Fibroblast of the conjunctiva (primary cell): ENCODE results near the gene SERGEF.

Experiments
- DNase-seq: peaks from one replicate; pipeline ENCODE4 v3.0.0-alpha.2; 2010; ENCODE audit warnings: low read depth

The SERGEF gene

DNA sequence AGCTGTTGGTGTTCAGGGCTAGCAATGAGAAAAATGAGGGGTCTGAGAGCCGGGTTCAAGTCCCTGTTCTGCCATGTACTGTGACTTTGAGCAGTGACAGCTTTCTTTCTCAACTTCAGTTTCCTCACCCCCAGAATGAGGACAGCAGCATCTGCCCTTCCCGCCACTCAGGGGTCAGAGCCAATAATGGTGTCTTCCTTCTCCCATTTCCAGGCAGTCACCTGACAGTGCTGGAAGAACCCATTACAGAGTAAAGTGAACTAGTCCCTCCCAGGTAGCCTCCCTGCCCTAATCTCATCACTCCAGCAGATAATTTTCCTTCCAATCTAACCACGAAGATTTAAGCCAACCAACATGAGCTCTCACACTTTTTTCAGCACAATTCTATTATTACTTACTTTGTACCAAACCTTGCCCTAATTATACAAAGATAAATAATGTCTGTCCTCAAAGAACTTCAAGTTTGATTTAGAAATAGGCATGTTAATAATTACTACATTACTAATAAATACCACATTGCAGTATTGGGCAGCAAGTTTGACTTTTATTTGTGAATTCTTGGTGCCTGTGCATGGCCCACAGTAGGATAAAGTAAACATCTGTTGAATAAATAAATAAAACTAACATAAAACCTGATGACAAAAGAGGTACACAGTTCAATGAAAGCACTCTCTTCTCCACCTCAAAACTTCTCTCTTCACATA is 61.0 kb downstream of the SERGEF start:
- DNase-seq = no peak

DNA sequence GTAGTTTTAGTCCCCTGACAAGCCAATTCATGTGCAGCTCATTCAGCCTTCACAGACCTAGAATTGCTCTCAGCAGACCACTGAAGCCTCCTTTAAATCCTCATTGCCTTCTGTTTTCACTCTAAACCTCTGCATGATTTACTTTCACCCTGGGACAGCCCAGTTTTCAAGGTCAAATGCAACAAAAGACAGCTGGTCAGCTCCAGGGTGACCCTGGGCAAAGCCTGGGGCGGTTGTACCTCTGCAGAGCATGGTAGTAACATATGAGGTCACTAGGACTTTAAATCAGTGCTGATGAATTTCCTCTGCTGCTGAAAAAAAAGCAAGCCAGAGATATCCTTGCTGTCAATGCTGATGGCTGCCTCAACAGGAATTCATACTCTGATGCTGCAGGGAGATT is 62.2 kb downstream of the SERGEF start:
- DNase-seq = no peak

DNA sequence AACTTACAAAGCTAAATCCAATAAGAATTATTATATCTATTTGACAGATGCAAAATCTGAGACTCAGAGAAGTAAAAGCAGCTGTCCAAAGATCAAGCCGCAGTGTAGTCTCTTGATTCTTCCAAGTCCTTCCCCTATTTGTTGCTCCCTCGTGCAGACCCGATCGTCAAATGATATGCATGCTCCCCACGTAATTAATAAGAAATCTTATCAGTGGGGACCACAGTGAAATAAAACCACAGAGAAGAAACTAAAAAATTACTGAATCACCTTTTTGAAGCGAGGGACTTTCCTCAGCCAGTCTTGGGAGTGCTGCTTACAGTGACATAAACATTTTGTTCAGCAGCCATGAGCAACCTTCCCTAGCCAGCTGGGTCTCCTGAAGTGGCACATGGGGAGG is 64.6 kb downstream of the SERGEF start:
- DNase-seq = no peak

DNA sequence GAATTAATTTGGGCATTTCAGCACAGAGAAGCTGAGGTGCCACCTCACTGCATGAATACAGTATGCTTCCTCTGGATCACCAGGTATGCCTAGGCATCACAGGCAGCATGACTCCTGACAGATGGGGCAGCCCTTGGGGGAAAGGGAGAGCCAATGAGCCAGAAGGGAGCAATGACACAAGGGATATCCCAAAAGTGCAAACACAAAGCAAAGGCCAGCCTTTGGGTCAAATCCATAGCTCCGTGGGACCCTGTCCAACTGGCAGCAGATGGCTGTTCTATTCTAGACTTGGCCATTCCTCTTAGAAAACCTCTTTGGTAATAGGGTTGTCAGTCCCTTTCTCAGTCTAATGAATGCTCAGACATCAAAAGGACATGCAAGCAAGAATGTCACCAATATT is 73.3 kb downstream of the SERGEF start:
- no peak for DNase-seq

DNA sequence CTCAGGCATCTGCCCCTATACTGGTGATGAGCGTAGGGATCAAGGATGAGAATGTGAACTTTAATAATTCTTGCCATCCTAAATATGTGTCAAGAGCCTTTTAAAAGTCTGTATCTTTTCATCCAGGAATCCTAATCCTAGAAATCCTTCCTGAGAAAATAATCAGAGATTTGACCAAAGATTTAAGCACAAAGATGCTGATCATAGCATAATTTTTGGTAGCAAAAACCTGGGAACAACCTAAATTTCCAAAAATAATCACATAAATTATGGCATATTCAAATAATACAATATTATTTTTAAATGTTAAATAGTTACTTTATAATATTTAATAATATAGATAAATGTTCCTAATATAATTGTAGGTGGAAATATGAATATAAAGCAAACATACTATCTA is 76.1 kb downstream of the SERGEF start:
- DNase-seq = no peak

DNA sequence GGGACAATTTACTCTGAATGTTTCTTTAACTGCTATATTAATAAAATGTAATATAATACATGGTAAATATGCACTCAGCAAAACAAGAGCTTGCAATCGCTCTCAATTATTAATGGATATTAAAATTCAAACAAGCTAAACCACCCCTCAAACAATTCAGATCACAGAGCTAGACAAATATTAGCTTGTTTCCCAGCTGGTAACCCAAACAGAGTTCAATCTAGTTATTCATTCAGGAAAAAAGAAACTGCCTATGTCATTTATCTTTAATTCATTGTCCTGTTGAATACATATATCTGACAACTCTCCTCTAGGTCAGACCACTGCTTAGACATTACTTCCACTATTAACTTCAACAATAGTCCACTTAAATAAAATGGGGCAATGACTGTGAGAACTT is 78.7 kb downstream of the SERGEF start:
- DNase-seq = no peak

DNA sequence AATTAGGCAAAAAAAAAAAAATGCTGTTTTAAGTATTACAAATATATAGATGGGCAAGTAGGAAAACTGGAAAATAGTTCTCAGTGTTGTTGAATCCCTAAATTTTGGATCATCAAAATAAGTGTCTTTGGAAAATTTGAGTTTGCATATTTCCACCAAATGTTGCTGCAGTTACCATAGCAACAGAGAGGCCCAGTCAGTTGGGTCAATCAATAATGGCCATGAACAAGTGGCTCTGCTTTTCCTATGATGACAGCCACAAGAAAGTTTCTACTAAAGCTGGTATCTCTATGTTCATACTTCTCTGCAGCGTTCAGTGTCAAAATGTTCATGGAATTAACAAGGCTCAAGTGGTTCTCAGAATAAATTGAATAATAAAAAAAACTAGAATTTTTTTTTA is 79.1 kb downstream of the SERGEF start:
- no peak for DNase-seq

DNA sequence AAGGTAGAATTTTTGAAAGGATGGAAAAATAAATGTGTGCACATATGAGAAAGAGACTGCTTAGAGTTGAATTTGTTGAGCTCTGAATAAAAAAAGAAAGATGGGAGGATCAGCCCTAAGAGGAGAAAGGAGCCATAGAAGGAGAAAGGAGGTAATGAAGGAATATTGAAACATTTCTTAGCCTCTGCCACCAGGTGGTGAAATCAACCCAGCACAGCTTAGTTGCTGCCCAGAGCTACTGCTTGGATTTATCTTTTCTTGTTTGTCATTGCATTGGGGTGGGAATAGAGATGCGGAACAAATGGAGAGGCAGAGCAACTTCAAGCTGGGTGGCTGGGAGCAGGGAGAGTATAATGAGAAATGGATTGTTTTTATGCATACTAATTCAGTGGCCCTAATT is 80.4 kb downstream of the SERGEF start:
- no peak for DNase-seq

DNA sequence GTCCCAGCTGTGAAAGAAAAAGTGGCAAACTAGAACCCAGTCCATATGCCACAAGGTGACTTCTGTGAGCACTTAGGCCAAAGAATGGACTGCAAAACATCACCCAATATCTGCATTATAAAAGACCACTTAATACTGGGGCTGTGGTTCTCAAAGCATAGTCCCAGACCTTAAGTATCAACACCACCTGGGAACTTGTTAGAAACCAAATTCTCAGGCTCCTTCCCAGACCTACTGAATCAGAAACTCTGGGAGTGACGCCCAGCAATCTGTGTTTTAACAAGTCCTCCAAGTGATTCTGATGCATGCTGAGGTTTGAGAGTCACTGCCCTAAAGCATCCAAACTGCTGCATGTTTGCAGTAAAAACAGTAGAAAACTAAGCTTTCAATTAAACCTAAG is 81.3 kb downstream of the SERGEF start:
- no peak for DNase-seq

DNA sequence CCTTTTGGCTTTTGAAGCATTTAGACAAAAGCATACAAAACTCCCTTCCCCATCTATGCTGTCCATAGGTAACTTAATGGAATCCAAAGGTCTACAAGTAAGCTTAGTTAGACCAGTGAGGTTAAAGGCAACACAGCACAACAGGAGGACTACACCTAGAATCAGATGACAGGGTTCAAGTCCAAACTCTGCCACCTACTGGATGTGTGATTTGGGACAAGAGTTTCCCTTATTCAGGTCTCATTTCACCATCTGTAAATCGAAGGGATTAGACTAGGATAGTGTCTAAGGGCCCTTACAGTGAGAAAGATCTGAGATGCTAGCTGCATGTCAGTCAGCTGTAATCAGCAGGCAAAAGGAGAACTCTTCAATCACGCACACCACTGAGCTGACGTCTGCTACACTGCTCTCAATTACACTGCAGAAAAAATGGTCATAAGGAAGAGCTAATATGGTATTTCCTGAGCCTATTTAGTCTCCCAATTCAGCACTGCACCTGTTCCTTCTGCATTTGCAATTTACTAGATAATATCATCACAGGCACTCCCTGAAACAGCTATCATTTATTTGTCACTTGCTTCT is 82.2 kb downstream of the SERGEF start:
- DNase-seq = no peak

DNA sequence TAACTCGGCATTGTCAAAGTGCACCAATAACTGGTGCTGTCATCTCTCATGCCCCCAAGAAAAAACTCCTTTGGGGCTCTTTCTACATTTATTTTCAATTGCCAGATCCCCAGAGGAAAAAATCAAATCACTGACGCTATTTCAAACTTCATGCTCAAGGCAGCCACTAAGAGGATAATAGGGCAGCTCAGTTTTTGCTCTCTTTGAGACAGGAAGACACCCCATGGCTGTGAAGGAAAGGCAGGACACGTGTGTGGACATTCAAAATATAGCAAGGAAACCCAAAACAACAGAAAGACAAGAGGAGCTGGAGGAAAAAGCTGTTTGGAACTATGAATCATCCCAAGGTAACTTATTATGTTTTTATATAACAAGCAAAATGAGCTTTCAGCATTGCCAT is 83.7 kb downstream of the SERGEF start:
- DNase-seq = no peak

DNA sequence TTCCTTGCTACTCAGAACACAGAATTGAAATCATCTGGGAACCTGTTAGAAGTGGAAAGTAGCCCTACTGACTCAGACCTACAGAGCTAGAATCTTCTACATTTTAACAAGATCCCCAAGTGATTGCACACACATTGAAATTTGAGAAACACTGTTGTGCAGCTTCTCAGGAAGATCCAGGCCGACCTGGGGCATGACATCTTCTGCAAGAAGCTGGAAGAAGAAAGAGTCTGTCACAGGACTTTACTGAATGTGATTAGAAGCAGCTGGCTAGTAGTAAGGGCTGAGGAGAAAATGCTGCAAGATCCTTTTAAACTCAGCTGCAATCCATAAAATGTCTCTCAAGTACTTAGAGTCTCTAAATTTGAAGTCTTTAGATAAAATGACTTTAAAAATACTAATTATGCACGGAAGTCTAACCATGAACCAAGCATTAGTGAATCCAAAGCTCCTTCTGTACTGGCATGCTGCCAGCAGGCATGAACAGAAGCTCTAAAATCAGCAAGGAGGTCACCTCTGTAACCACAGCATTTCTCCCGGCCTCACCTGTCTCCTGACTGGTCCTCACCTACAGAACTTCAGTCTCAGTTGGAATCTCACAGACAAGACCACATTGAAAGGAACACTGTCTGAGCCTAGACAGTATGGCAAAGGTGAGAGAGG is 85.0 kb downstream of the SERGEF start:
- DNase-seq = peak; percentile 84

DNA sequence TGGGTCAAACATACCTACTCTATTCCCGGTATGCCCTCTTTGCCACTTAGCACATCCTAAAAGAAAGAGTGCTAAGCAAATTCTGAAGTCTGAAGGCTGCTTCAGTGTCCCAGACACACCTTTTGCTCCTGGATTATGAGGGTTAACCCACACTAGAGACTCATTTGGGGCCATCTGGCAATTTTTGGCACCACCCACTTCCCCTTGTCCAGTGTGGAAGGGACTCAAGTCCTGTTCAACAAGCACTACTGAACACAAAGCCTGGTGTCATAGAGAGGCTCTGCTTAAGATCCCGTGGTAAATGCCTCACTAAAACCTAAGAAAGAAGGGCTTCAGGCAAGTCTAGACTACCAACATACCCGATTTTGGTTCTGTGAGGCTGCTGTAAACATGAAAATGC is 85.8 kb downstream of the SERGEF start:
- no peak for DNase-seq

DNA sequence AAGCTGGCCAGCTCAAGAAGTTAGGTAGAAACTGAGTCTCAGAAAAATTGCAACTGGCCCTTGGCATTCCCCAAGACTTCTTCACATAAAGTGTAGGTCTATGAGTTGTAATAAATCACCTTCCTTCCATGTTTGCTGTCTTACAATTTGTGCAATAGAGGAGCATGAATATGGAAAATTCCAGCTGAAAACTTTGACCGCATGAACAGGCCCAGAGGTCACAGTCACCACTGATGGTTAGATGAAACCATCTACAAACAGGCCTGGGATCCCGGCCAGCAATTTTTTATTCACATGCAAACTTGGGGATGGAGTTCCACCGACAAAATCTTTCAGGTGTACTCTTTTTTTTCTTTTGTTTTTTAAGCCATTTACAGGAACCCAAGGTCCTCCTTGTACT is 88.1 kb downstream of the SERGEF start:
- DNase-seq = no peak

DNA sequence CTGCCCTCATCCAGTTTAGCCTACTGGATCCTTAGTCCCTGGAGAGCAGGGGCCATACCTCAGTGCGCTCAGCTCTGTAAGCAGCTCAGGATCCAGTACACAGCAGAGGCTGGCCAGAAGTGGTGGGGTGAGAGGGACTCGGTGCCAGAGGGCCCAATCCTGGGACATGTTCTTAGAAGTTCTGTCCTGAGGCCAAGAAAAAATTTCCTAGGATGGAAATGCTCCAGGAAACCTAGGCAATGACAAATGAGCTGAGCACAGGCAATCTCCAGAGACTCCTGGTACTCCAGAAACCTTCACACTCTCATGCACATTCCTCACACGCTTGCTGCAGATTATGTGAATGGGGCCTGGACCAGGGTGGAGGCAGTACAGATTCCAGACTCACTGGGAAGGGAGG is 89.6 kb downstream of the SERGEF start:
- no peak for DNase-seq

DNA sequence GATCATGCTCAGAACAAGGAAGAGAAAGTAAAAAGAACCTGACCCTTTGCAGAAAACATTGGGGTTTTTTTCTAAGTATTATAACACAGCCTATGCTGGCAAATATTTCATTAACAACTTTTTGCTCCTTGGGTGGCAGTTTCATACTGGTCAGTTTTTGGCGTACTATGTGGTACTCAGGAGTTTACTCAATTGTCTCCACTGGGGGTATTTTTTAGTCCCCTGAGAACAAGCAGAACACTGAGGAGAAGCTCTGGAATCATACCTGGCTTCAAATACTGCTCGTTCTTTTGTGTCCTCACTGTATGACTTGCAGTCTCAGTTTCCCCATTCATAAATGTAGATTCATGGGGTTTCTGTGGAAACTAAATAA is 90.4 kb downstream of the SERGEF start:
- DNase-seq = no peak

DNA sequence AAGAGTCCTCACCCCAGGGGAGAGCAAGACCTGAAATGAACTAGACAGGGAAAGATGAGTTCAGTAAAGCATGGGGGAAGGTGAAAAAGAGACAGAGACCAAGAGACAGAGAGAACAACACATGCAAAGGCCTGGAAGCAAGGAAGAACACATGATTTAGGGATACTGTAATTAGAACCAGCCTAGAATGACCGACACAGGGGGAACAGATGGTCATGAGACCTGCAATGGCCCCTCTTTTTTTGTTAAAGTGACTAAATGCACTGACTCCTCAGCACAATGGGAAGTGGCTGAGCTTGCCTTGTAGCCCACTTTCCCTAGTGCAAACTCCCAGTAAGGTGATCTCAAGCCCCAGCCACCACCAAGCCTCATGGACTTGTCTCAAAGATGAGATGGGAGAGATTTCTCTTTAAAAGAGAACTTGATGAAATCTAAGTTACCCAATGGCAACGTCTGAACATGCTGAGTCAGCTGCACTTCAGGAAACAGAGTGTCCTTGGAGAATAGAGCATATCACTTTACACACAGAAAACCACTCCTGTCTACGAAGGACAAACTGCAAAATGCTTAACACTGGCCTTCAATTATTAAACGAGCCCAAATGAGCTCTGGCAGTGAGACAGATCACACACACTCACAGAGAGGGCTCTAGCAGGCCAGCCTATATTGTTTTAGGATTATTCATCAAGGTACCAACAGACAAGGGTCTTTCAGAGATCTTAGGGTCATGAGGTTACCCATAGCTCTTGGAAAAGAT is 91.0 kb downstream of the SERGEF start:
- DNase-seq = peak; percentile 74

DNA sequence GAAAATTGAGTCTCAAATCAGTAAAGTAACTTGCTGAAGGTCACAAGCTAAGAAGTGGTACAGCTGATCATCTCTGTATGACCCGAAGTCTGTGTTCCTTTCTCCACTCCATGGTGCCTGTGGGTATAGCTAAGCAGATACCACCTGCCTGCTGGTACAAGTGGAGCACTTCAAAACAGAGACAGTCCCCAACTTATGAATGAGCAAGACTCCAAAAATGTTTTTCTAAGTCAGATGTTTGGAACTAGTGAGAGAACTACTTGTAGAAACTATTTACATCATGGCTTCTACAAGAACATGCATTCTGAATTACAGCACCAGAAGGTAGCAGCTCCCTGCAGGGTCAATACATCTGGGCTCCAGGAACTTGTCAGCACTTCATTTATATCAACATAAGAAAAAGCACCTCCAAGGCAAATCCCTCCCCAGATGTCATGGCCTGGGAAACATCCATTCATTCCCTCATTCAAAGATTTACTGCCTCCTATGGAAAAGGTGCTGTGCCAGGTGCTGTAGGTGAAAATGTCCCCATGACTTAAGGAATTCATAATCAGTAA is 94.7 kb downstream of the SERGEF start:
- no peak for DNase-seq

DNA sequence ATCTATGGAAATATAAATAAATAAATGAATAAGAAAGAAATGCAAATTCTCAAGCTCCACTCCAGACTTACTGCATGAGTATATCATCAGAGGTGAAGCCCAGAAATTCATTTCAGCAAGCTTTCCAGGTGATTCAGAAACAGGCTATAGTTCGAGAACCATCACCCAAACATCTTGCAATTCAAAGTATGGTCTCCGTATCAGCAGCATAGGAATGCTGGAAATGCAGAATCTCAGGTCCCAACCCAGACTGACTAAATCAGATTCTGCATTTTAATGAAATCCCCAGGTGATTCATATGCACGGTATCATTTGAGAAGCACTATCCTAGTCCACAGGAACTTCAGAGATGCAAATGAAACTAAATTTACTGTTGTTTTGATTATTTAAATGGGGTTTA is 95.3 kb downstream of the SERGEF start:
- DNase-seq = no peak

DNA sequence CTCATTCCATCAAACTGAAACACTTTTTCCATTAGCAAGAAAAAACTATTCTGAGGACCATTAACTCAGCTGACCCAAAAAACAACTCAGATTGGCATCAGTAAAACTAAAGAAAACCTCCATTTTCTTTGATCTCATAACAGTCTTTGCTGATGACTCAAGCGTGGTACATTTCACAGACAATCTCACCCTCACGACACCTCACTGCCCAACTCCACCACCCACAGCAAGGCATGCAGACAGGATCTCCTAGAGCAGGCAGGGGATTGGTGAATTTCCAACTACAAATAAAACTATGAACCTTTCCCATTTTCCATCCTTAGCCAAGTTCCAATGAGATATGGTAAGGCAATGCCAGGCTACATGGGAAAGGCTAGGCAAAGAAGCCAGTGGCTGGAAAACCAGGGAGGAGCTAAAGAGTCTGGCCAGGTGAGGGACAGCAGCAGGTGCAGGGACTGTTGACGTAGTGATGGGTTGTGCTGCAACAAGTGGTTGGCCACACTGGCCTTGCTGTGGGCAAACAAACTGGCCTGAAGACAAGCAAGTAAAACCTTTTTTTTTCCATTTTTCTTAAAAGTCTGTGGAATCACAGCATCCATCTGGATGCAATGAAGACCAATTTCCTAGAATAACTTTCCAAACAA is 97.2 kb downstream of the SERGEF start:
- DNase-seq = no peak

DNA sequence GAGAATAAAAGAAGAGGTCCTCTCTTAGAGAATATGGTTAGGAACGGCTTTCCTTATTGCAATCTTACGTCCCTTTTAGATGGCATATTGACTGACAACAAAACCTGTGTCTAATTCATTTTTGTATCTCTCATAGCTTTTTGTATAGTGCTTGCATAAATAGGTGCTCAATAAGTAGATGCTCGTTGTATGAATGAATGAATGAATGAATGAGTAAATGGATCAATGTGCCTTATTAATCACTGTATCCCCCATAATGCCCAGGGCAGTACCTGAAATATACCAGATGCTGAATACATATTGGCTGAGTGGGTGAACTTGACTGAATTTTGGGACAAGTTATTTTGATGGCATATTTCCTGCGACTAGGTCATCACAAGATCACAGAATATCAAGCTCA is 97.9 kb downstream of the SERGEF start:
- no peak for DNase-seq

DNA sequence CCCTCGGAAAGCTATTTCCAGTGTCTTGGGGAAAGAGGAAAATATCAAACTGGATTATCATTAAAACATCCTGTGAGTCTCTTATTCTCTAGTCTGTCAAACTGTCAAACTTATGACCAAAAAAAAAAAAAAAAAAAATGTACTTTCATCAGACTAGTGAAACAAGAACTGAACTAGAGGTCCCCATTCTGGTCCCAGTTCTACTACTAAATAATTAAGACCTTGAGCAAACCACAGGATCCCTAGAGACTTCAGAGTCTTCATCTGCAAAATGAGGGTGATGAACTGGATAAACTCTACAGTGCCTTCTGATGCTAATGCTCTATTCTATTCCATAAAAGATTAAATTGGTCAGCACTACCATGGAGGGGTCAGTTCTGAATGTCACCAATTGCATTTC is 105.8 kb downstream of the SERGEF start:
- DNase-seq = no peak
